Stomach (tissue), 4 donors: ENCODE measurements around the gene TSPYL6.

Experiments
- POLR2A ChIP-seq, 4 donors: fragments of 450-650 bp; IDR thresholded peaks; one replicate each; pipeline ENCODE4 v1.6.1; 2016; ENCODE audit warnings: antibody characterized with exemption in 4 of 4, control low read depth in 2 of 4, mild to moderate bottlenecking in 1 of 4, moderate library complexity in 1 of 4
- TF ChIP-seq, protein P1 (sequence below), 7 experiments: fragments of 450-650 bp in 4 of 7; fragments of 200-600 bp in 3 of 7; sonication (generic) in 3 of 7; IDR thresholded peaks; one replicate each; pipeline ENCODE4 v1.5.1; 2016 to 2019; ENCODE audit warnings: antibody characterized with exemption in 7 of 7, control low read depth in 2 of 7, mild to moderate bottlenecking in 1 of 7

- TF ChIP-seq POLR2A (IDR thresholded peaks at IDR 0.05): no peak
- TF ChIP-seq, protein P1, sequence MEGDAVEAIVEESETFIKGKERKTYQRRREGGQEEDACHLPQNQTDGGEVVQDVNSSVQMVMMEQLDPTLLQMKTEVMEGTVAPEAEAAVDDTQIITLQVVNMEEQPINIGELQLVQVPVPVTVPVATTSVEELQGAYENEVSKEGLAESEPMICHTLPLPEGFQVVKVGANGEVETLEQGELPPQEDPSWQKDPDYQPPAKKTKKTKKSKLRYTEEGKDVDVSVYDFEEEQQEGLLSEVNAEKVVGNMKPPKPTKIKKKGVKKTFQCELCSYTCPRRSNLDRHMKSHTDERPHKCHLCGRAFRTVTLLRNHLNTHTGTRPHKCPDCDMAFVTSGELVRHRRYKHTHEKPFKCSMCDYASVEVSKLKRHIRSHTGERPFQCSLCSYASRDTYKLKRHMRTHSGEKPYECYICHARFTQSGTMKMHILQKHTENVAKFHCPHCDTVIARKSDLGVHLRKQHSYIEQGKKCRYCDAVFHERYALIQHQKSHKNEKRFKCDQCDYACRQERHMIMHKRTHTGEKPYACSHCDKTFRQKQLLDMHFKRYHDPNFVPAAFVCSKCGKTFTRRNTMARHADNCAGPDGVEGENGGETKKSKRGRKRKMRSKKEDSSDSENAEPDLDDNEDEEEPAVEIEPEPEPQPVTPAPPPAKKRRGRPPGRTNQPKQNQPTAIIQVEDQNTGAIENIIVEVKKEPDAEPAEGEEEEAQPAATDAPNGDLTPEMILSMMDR (IDR thresholded peaks at IDR 0.05): no peak
Observed at GRCh38 chr2:54289917-54290316, 33.9 kb upstream of the TSPYL6 start.
